A673 (cell line): ENCODE measurements around the gene FLOT2. TPM values are rescaled to one million over a fixed set of nuclear protein-coding genes. Genes with fewer than 3 reads are reported as not detected.
A peak's percentile ranks its signal among the peaks of the same experiment; 100 is the strongest.

Source experiments
- BruUV-seq: library from RNA; stranded (reverse); fragments of 400-500 nt; replicated peaks from 2 replicates; lab custom pipeline; 2021; lab: Mats Ljungman, UMichigan
- CTCF ChIA-PET: fragments of 300-600 bp; sonication (Branson Sonifier 250); formaldehyde crosslinking; loops from one replicate; lab custom pipeline; 2022; ENCODE audit warnings: antibody characterized with exemption; lab: Charles Lee
- POLR2A ChIA-PET: fragments of 300-600 bp; sonication (Branson Sonifier 250); formaldehyde crosslinking; loops from one replicate; lab custom pipeline; 2022; ENCODE audit warnings: antibody characterized with exemption; ENCODE audit not compliant: low non-redundant PET; lab: Charles Lee
- DNase-seq: peaks from one replicate; pipeline ENCODE4 v3.0.0-alpha.2; 2015; ENCODE audit warnings: low spot score
- H3K27ac ChIP-seq: fragments of 200-600 bp; sonication (generic); 2 replicates; pipeline ENCODE4 v1.5.1; 2016; ENCODE audit warnings: mixed run types, low read depth, mild to moderate bottlenecking, mixed read lengths, antibody characterized with exemption, low read length; ENCODE audit not compliant: poor library complexity, severe bottlenecking
- H3K27me3 ChIP-seq: fragments of 200-600 bp; sonication (generic); replicated peaks from 2 replicates; pipeline ENCODE4 v1.6.1; 2017; ENCODE audit warnings: mixed run types, low read depth, mild to moderate bottlenecking, mixed read lengths, antibody characterized with exemption, low read length; ENCODE audit not compliant: insufficient read depth, poor library complexity
- H3K36me3 ChIP-seq: fragments of 200-600 bp; sonication (generic); 2 replicates; pipeline ENCODE4 v1.6.1; 2016; ENCODE audit warnings: mixed run types, mild to moderate bottlenecking, mixed read lengths, antibody characterized with exemption, low read length; ENCODE audit not compliant: insufficient read depth, poor library complexity, severe bottlenecking
- H3K4me1 ChIP-seq: fragments of 200-600 bp; sonication (generic); 2 replicates; pipeline ENCODE4 v1.6.1; 2017; ENCODE audit warnings: mixed run types, mild to moderate bottlenecking, mixed read lengths, antibody characterized with exemption, low read length; ENCODE audit not compliant: insufficient read depth, poor library complexity, severe bottlenecking
- H3K4me3 ChIP-seq: fragments of 200-600 bp; sonication (generic); 2 replicates; pipeline ENCODE4 v1.5.1; 2016; ENCODE audit warnings: low read depth, mixed run types, mild to moderate bottlenecking, mixed read lengths, low read length; ENCODE audit not compliant: poor library complexity, severe bottlenecking
- H3K9me3 ChIP-seq: fragments of 200-600 bp; sonication (generic); 2 replicates; pipeline ENCODE4 v1.6.1; 2016; ENCODE audit warnings: mixed run types, low read depth, mild to moderate bottlenecking, mixed read lengths, antibody characterized with exemption, low read length; ENCODE audit not compliant: poor library complexity, severe bottlenecking
- CTCF ChIP-seq: fragments of 300-800, 200-600 bp; sonication (generic); conservative IDR thresholded peaks from 2 replicates; pipeline ENCODE4 v1.5.1; 2017; ENCODE audit warnings: low read depth, mild to moderate bottlenecking, antibody characterized with exemption, low read length, moderate library complexity, mixed read lengths
- EZH2 ChIP-seq: fragments of 200-600 bp; sonication (generic); IDR thresholded peaks from 2 replicates; pipeline ENCODE4 v1.6.1; 2017; ENCODE audit warnings: borderline replicate concordance, low read depth, mild to moderate bottlenecking, mixed read lengths, antibody characterized with exemption, low read length; ENCODE audit not compliant: poor library complexity, severe bottlenecking
- intact Hi-C: fragments of 100-400 bp; cut with micrococcal nuclease; formaldehyde crosslinking; loops from one replicate; pipeline ENCODE4 v1.10.0; 2022; ENCODE audit not compliant: unreplicated experiment
- total RNA-seq: library from RNA; stranded (reverse); gene quantifications from 2 replicates; pipeline ENCODE4 v1.2.3, GENCODE V29; 2021

The FLOT2 gene
- total RNA-seq, 1 experiment from 2014 or later = 79.1 TPM

- Histone ChIP-seq H3K9me3 (no peaks in the 10 kb centered on the region), H3K4me1 (peaks cover 63% of the 10 kb centered on the region), H3K36me3 (peaks cover 16% of the 10 kb centered on the region), H3K4me3 (no peak overlapping the region), H3K27ac (peak overlapping the region; percentile 28), H3K27me3 (no peaks in the 10 kb centered on the region)
- BruUV-seq = no TSS peak
- CTCF ChIA-PET = no interaction called here
- POLR2A ChIA-PET = no interaction called here
- intact Hi-C loops = no loop called here
- no peak for DNase-seq
- TF ChIP-seq CTCF (no peak), EZH2 (no peak)
Observed at GRCh38 chr17:28941251-28941650, 43.7 kb upstream of the FLOT2 start.

GRCh38 chr17:28940675-28941074, 43.1 kb upstream of the FLOT2 start:
- intact Hi-C loops = no loop called here
- H3K36me3 ChIP-seq = peaks cover 16% of the 10 kb centered on the region
- H3K4me1 ChIP-seq = peaks cover 57% of the 10 kb centered on the region
- no peaks in the 10 kb centered on the region for H3K27me3 ChIP-seq
- POLR2A ChIA-PET = no interaction called here
- TF ChIP-seq EZH2 (no peak), CTCF (no peak)
- peak overlapping the region; percentile 28 for H3K27ac ChIP-seq
- H3K9me3 ChIP-seq = no peaks in the 10 kb centered on the region
- no TSS peak for BruUV-seq
- H3K4me3 ChIP-seq = no peak overlapping the region
- peak; percentile 71 for DNase-seq
- CTCF ChIA-PET = interaction anchor here (0.6 kb wide), 1 partner anchor 212 kb away, joined by 4 read pairs; the partner anchor contains the start of gene NEK8

- Histone ChIP-seq H3K9me3 (no peaks in the 10 kb centered on the region), H3K4me1 (peaks cover 52% of the 10 kb centered on the region), H3K36me3 (peaks cover 16% of the 10 kb centered on the region), H3K27me3 (no peaks in the 10 kb centered on the region), H3K4me3 (no peak overlapping the region), H3K27ac (peak overlapping the region; percentile 28)
- BruUV-seq = no TSS peak
- POLR2A ChIA-PET = no interaction called here
- no peak for TF ChIP-seq EZH2
- TF ChIP-seq CTCF = no peak
- DNase-seq = no peak
- intact Hi-C loops = no loop called here
- CTCF ChIA-PET = interaction anchor here (0.6 kb wide), 1 partner anchor 212 kb away, joined by 4 read pairs; the partner anchor contains the start of gene NEK8
Observed at GRCh38 chr17:28940142-28940541, 42.6 kb upstream of the FLOT2 start.
